Mononuclear cell (primary cell): Measurements from ENCODE around the gene JARID2. TPM values are rescaled to one million over a fixed set of nuclear protein-coding genes. Genes with fewer than 3 reads are reported as not detected.

Experiments used
- H3K27me3 ChIP-seq: 2 replicates; pipeline ENCODE4 v1.6.0; 2011; ENCODE audit warnings: low read length, control low read depth; ENCODE audit not compliant: insufficient read depth
- H3K4me1 ChIP-seq: 2 replicates; pipeline ENCODE4 v1.5.1; 2011; ENCODE audit warnings: mild to moderate bottlenecking, low read length, control low read depth; ENCODE audit not compliant: insufficient read depth
- H3K4me3 ChIP-seq: 2 replicates; pipeline ENCODE4 v1.5.1; 2011; ENCODE audit warnings: mild to moderate bottlenecking, low read length, moderate library complexity
- H3K9me3 ChIP-seq: 2 replicates; pipeline ENCODE4 v1.5.1; 2011; ENCODE audit warnings: low read depth, mild to moderate bottlenecking, control low read depth, low read length
- total RNA-seq: library from RNA; depleted of rRNA; stranded (reverse); fragments of >200 nt; gene quantifications from one replicate; pipeline ENCODE4 v1.2.3, GENCODE V29; 2012

The JARID2 gene
- total RNA-seq, 1 donor = 74.8 TPM

GRCh38 chr6:15475872-15476271 lies 230.0 kb downstream of the JARID2 start:
- Histone ChIP-seq H3K27me3 (no peaks in the 10 kb centered on the region), H3K4me1 (peaks cover 45% of the 10 kb centered on the region), H3K4me3 (no peak overlapping the region), H3K9me3 (no peaks in the 10 kb centered on the region)

GRCh38 chr6:15476631-15477380 lies 230.9 kb downstream of the JARID2 start:
- Histone ChIP-seq H3K27me3 (no peaks in the 10 kb centered on the region), H3K4me3 (no peak overlapping the region), H3K9me3 (no peaks in the 10 kb centered on the region), H3K4me1 (peaks cover 53% of the 10 kb centered on the region)

- H3K9me3 ChIP-seq = no peaks in the 10 kb centered on the region
- no peaks in the 10 kb centered on the region for H3K27me3 ChIP-seq
- peaks cover 44% of the 10 kb centered on the region for H3K4me1 ChIP-seq
- no peak overlapping the region for H3K4me3 ChIP-seq
Observed at GRCh38 chr6:15477746-15478145, 231.9 kb downstream of the JARID2 start.

GRCh38 chr6:15479761-15480160 lies 233.9 kb downstream of the JARID2 start:
- Histone ChIP-seq H3K9me3 (no peaks in the 10 kb centered on the region), H3K4me1 (peaks cover 29% of the 10 kb centered on the region), H3K27me3 (no peaks in the 10 kb centered on the region), H3K4me3 (no peak overlapping the region)

- Histone ChIP-seq H3K4me1 (peaks cover 24% of the 10 kb centered on the region), H3K4me3 (no peak overlapping the region), H3K27me3 (no peaks in the 10 kb centered on the region), H3K9me3 (no peaks in the 10 kb centered on the region)
Observed at GRCh38 chr6:15480525-15480924, 234.7 kb downstream of the JARID2 start.

- no peak overlapping the region for H3K4me3 ChIP-seq
- H3K27me3 ChIP-seq = no peaks in the 10 kb centered on the region
- no peaks in the 10 kb centered on the region for H3K9me3 ChIP-seq
- peaks cover 25% of the 10 kb centered on the region for H3K4me1 ChIP-seq
Observed at GRCh38 chr6:15481390-15482291, 235.8 kb downstream of the JARID2 start.

GRCh38 chr6:15483060-15483459 lies 237.2 kb downstream of the JARID2 start:
- H3K4me3 ChIP-seq = no peak overlapping the region
- H3K9me3 ChIP-seq = no peaks in the 10 kb centered on the region
- H3K4me1 ChIP-seq = peaks cover 25% of the 10 kb centered on the region
- no peaks in the 10 kb centered on the region for H3K27me3 ChIP-seq

- Histone ChIP-seq H3K9me3 (no peaks in the 10 kb centered on the region), H3K4me3 (no peak overlapping the region), H3K4me1 (peaks cover 25% of the 10 kb centered on the region), H3K27me3 (no peaks in the 10 kb centered on the region)
Observed at GRCh38 chr6:15484140-15484539, 238.3 kb downstream of the JARID2 start.

- H3K4me3 ChIP-seq = no peak overlapping the region
Observed at GRCh38 chr6:15484821-15485220, 239.0 kb downstream of the JARID2 start.

GRCh38 chr6:15485936-15486335 lies 240.1 kb downstream of the JARID2 start:
- Histone ChIP-seq H3K27me3 (no peaks in the 10 kb centered on the region), H3K4me1 (peaks cover 17% of the 10 kb centered on the region), H3K9me3 (no peaks in the 10 kb centered on the region), H3K4me3 (no peak overlapping the region)

More at GRCh38 chr6:15484821-15485220, 239.0 kb downstream of the JARID2 start:
- Histone ChIP-seq H3K4me1 (peaks cover 22% of the 10 kb centered on the region), H3K9me3 (no peaks in the 10 kb centered on the region), H3K27me3 (no peaks in the 10 kb centered on the region)

GRCh38 chr6:15487262-15487661 lies 241.4 kb downstream of the JARID2 start:
- Histone ChIP-seq H3K9me3 (no peaks in the 10 kb centered on the region), H3K27me3 (no peaks in the 10 kb centered on the region), H3K4me1 (peaks cover 18% of the 10 kb centered on the region), H3K4me3 (no peak overlapping the region)

- Histone ChIP-seq H3K4me3 (no peak overlapping the region), H3K9me3 (no peaks in the 10 kb centered on the region), H3K4me1 (peaks cover 18% of the 10 kb centered on the region), H3K27me3 (no peaks in the 10 kb centered on the region)
Observed at GRCh38 chr6:15489261-15489962, 243.5 kb downstream of the JARID2 start.

GRCh38 chr6:15490242-15491100 lies 244.6 kb downstream of the JARID2 start:
- Histone ChIP-seq H3K27me3 (no peaks in the 10 kb centered on the region), H3K4me3 (no peak overlapping the region), H3K9me3 (no peaks in the 10 kb centered on the region), H3K4me1 (peaks cover 18% of the 10 kb centered on the region)

GRCh38 chr6:15491255-15491985 lies 245.6 kb downstream of the JARID2 start:
- H3K4me1 ChIP-seq = peaks cover 14% of the 10 kb centered on the region
- no peaks in the 10 kb centered on the region for H3K27me3 ChIP-seq
- no peaks in the 10 kb centered on the region for H3K9me3 ChIP-seq
- no peak overlapping the region for H3K4me3 ChIP-seq
